ENCODE measurements around the gene SPTBN1.
A peak's percentile ranks its signal among the peaks of the same experiment; 100 is the strongest.
"Not testable (repeated sequence)": the region's sequence is repeated elsewhere in the genome, so short reads cannot be mapped to it uniquely, and the experiment has no call there.

The SPTBN1 gene

GRCh38 chr2:54519841-54520459 lies 63.8 kb downstream of the SPTBN1 start:
- Mint-ChIP-seq H3K9me3 (no peaks in the 10 kb centered on the region), H3K27me3 (peaks cover 2% of the 10 kb centered on the region), H3K27ac (no peak overlapping the region), H3K36me3 (no peaks in the 10 kb centered on the region), H3K4me1 (peaks cover 23% of the 10 kb centered on the region), H3K4me3 (no peak overlapping the region)

- H3K4me1 Mint-ChIP-seq, result peaks cover 25% of the 10 kb centered on the region
- no peaks in the 10 kb centered on the region for H3K36me3 Mint-ChIP-seq
- H3K4me3 Mint-ChIP-seq, result no peak overlapping the region
- no peaks in the 10 kb centered on the region for H3K9me3 Mint-ChIP-seq
- H3K27ac Mint-ChIP-seq, result no peak overlapping the region
- peaks cover 2% of the 10 kb centered on the region for H3K27me3 Mint-ChIP-seq
Observed at GRCh38 chr2:54520687-54521086, 64.6 kb downstream of the SPTBN1 start.

GRCh38 chr2:54522624-54523281 lies 66.6 kb downstream of the SPTBN1 start:
- Mint-ChIP-seq H3K4me1 (peaks cover 25% of the 10 kb centered on the region), H3K9me3 (no peaks in the 10 kb centered on the region), H3K36me3 (no peaks in the 10 kb centered on the region), H3K4me3 (no peak overlapping the region), H3K27ac (no peak overlapping the region), H3K27me3 (peaks cover 2% of the 10 kb centered on the region)

- Mint-ChIP-seq H3K4me1 (peaks cover 25% of the 10 kb centered on the region), H3K27ac (no peak overlapping the region), H3K9me3 (no peaks in the 10 kb centered on the region), H3K4me3 (no peak overlapping the region), H3K27me3 (no peaks in the 10 kb centered on the region), H3K36me3 (no peaks in the 10 kb centered on the region)
Observed at GRCh38 chr2:54523324-54523959, 67.3 kb downstream of the SPTBN1 start.

GRCh38 chr2:54524226-54524991 lies 68.3 kb downstream of the SPTBN1 start:
- no peak overlapping the region for H3K4me3 Mint-ChIP-seq
- H3K36me3 Mint-ChIP-seq, result no peaks in the 10 kb centered on the region
- H3K27ac Mint-ChIP-seq, result peak overlapping the region; percentile 43
- H3K9me3 Mint-ChIP-seq, result no peaks in the 10 kb centered on the region
- H3K4me1 Mint-ChIP-seq, result peaks cover 26% of the 10 kb centered on the region
- no peaks in the 10 kb centered on the region for H3K27me3 Mint-ChIP-seq

- Mint-ChIP-seq H3K4me3 (no peak overlapping the region), H3K4me1 (peaks cover 32% of the 10 kb centered on the region), H3K27me3 (no peaks in the 10 kb centered on the region), H3K9me3 (no peaks in the 10 kb centered on the region), H3K36me3 (no peaks in the 10 kb centered on the region), H3K27ac (no peak overlapping the region)
Observed at GRCh38 chr2:54525321-54525720, 69.2 kb downstream of the SPTBN1 start.

GRCh38 chr2:54526226-54526879 lies 70.2 kb downstream of the SPTBN1 start:
- Mint-ChIP-seq H3K36me3 (no peaks in the 10 kb centered on the region), H3K4me1 (peaks cover 32% of the 10 kb centered on the region), H3K9me3 (no peaks in the 10 kb centered on the region), H3K27me3 (no peaks in the 10 kb centered on the region), H3K27ac (no peak overlapping the region), H3K4me3 (no peak overlapping the region)

GRCh38 chr2:54528311-54528955 lies 72.3 kb downstream of the SPTBN1 start:
- H3K4me3 Mint-ChIP-seq, result no peak overlapping the region
- H3K9me3 Mint-ChIP-seq, result no peaks in the 10 kb centered on the region
- no peak overlapping the region for H3K27ac Mint-ChIP-seq
- H3K27me3 Mint-ChIP-seq, result no peaks in the 10 kb centered on the region
- no peaks in the 10 kb centered on the region for H3K36me3 Mint-ChIP-seq
- peaks cover 21% of the 10 kb centered on the region for H3K4me1 Mint-ChIP-seq

GRCh38 chr2:54529518-54529917 lies 73.4 kb downstream of the SPTBN1 start:
- not testable (repeated sequence) for H3K27ac Mint-ChIP-seq, H3K36me3 Mint-ChIP-seq, H3K9me3 Mint-ChIP-seq, H3K4me3 Mint-ChIP-seq, H3K27me3 Mint-ChIP-seq
- H3K4me1 Mint-ChIP-seq, result peaks cover 13% of the 10 kb centered on the region

- no peak overlapping the region for H3K27ac Mint-ChIP-seq
Observed at GRCh38 chr2:54529935-54530334, 73.8 kb downstream of the SPTBN1 start.

GRCh38 chr2:54531558-54531957 lies 75.4 kb downstream of the SPTBN1 start:
- Mint-ChIP-seq H3K36me3 (no peaks in the 10 kb centered on the region), H3K9me3 (no peaks in the 10 kb centered on the region), H3K27ac (no peak overlapping the region), H3K4me1 (peaks cover 7% of the 10 kb centered on the region), H3K4me3 (no peak overlapping the region), H3K27me3 (no peaks in the 10 kb centered on the region)

More at GRCh38 chr2:54529935-54530334, 73.8 kb downstream of the SPTBN1 start:
- Mint-ChIP-seq H3K4me1 (peaks cover 9% of the 10 kb centered on the region), H3K36me3 (no peaks in the 10 kb centered on the region), H3K9me3 (no peaks in the 10 kb centered on the region), H3K4me3 (no peak overlapping the region), H3K27me3 (no peaks in the 10 kb centered on the region)

GRCh38 chr2:54534221-54534620 lies 78.1 kb downstream of the SPTBN1 start:
- peaks cover 7% of the 10 kb centered on the region for H3K4me1 Mint-ChIP-seq
- H3K27ac Mint-ChIP-seq, result no peak overlapping the region
- H3K9me3 Mint-ChIP-seq, result no peaks in the 10 kb centered on the region
- no peak overlapping the region for H3K4me3 Mint-ChIP-seq
- H3K36me3 Mint-ChIP-seq, result no peaks in the 10 kb centered on the region
- no peaks in the 10 kb centered on the region for H3K27me3 Mint-ChIP-seq

GRCh38 chr2:54534625-54535024 lies 78.5 kb downstream of the SPTBN1 start:
- Mint-ChIP-seq H3K9me3 (no peaks in the 10 kb centered on the region), H3K36me3 (no peaks in the 10 kb centered on the region), H3K4me3 (no peak overlapping the region), H3K27me3 (no peaks in the 10 kb centered on the region), H3K27ac (no peak overlapping the region), H3K4me1 (peaks cover 4% of the 10 kb centered on the region)

- no peak overlapping the region for H3K27ac Mint-ChIP-seq
- H3K27me3 Mint-ChIP-seq, result no peaks in the 10 kb centered on the region
- no peak overlapping the region for H3K4me3 Mint-ChIP-seq
- H3K36me3 Mint-ChIP-seq, result no peaks in the 10 kb centered on the region
- H3K9me3 Mint-ChIP-seq, result no peaks in the 10 kb centered on the region
- no peaks in the 10 kb centered on the region for H3K4me1 Mint-ChIP-seq
Observed at GRCh38 chr2:54535599-54536195, 79.6 kb downstream of the SPTBN1 start.

- Mint-ChIP-seq H3K36me3 (no peaks in the 10 kb centered on the region), H3K27ac (no peak overlapping the region), H3K27me3 (no peaks in the 10 kb centered on the region), H3K9me3 (no peaks in the 10 kb centered on the region), H3K4me1 (no peaks in the 10 kb centered on the region), H3K4me3 (no peak overlapping the region)
Observed at GRCh38 chr2:54536720-54537119, 80.6 kb downstream of the SPTBN1 start.
